Measurements from ENCODE around the gene GNPTG. TPM values are rescaled to one million over a fixed set of nuclear protein-coding genes. Genes with fewer than 3 reads are reported as not detected.

The GNPTG gene
- total RNA-seq, 1 experiment from 2014 or later: 20.9 TPM

DNA sequence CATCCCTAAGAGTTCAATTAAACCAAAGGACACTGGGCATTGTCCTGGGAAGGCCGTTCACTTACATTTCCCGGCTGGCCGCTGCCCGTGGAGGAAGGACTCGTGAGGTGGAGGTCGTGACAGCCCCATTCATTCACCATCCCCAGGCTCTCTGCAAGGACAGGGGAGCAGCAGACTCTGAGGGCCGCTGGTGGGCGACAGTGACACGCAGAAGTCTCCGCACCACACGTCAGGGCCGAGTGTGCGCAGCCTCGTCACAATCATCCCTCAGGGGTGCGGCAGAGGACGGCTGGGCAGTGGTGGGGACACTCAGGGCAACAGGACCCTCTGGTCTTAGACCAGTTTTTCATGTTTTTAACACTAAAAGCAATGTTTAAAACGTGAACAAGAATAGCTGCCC, 41.1 kb downstream of the GNPTG start:
- TF ChIP-seq EZH2 (IDR thresholded peaks at IDR 0.05; ENCODE audit: borderline replicate concordance, low read depth, low read length, poor library complexity, severe bottlenecking): no peak
- TF ChIP-seq, protein P1, sequence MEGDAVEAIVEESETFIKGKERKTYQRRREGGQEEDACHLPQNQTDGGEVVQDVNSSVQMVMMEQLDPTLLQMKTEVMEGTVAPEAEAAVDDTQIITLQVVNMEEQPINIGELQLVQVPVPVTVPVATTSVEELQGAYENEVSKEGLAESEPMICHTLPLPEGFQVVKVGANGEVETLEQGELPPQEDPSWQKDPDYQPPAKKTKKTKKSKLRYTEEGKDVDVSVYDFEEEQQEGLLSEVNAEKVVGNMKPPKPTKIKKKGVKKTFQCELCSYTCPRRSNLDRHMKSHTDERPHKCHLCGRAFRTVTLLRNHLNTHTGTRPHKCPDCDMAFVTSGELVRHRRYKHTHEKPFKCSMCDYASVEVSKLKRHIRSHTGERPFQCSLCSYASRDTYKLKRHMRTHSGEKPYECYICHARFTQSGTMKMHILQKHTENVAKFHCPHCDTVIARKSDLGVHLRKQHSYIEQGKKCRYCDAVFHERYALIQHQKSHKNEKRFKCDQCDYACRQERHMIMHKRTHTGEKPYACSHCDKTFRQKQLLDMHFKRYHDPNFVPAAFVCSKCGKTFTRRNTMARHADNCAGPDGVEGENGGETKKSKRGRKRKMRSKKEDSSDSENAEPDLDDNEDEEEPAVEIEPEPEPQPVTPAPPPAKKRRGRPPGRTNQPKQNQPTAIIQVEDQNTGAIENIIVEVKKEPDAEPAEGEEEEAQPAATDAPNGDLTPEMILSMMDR (conservative IDR thresholded peaks at IDR 0.05; ENCODE audit: low read depth, low read length): no peak
- Histone ChIP-seq H3K4me3 (ENCODE audit: low read depth, low read length, poor library complexity, severe bottlenecking) (no peak overlapping the region), H3K9me3 (ENCODE audit: low read depth, low read length, poor library complexity, severe bottlenecking) (no peaks in the 10 kb centered on the region), H3K36me3 (ENCODE audit: insufficient read depth, low read length, poor library complexity, severe bottlenecking) (no peaks in the 10 kb centered on the region), H3K4me1 (ENCODE audit: insufficient read depth, low read length, poor library complexity, severe bottlenecking) (no peaks in the 10 kb centered on the region), H3K27ac (ENCODE audit: low read depth, low read length, poor library complexity, severe bottlenecking) (no peak overlapping the region), H3K27me3 (replicated peaks; ENCODE audit: insufficient read depth, low read depth, low read length, poor library complexity) (no peaks in the 10 kb centered on the region)
- POLR2A ChIA-PET (ENCODE audit: low non-redundant PET): no interaction called here
- no peak for DNase-seq (ENCODE audit: low spot score)
- BruUV-seq (replicated peaks): no TSS peak
- intact Hi-C loops (cut with micrococcal nuclease; ENCODE audit: unreplicated experiment): no loop called here
- CTCF ChIA-PET: no interaction called here

- TF ChIP-seq, protein P1 (conservative IDR thresholded peaks at IDR 0.05; ENCODE audit: low read depth, low read length): no peak
- CTCF ChIA-PET: interaction anchor here (0.6 kb wide), 1 partner anchor 14 kb away, joined by 6 read pairs; no protein-coding TSS in a partner anchor
- H3K4me1 ChIP-seq (ENCODE audit: insufficient read depth, low read length, poor library complexity, severe bottlenecking): no peaks in the 10 kb centered on the region
Observed at GRCh38 chr16:1393613-1394176, 42.0 kb downstream of the GNPTG start.

DNA sequence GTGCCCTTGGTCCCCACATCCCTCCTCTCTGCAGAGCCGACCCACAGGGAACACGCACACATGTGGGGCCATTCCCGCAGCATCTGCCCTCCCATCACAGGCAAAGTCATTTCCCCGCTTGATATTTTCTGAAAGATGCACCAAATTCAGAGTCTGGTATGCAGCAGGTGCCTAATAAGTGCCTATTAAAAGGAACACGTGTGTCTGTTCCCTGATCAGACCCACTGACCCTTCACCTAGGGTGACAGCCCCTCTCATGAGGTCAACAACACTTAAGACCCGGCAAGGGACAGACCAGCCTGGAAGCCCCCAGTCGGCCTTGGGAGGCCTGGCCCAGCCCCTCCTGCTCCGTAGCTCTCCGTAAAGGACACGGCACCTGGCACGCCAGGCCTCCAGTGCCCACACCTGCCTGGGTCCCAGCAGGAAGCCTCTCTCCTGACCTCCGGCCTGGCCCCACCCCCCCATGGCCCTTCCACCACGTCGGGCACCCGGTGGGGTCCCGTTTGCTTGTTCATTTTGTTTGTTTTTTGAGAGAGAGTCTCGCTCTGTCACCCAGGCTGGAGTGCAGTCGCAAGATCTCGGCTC, 42.7 kb downstream of the GNPTG start:
- H3K4me3 ChIP-seq (ENCODE audit: low read depth, low read length, poor library complexity, severe bottlenecking): no peak overlapping the region
- no peak for DNase-seq (ENCODE audit: low spot score)
- CTCF ChIA-PET: interaction anchor here (0.6 kb wide), 1 partner anchor 15 kb away, joined by 6 read pairs; no protein-coding TSS in a partner anchor
- intact Hi-C loops (cut with micrococcal nuclease; ENCODE audit: unreplicated experiment): no loop called here
- no peaks in the 10 kb centered on the region for H3K4me1 ChIP-seq (ENCODE audit: insufficient read depth, low read length, poor library complexity, severe bottlenecking)
- H3K27ac ChIP-seq (ENCODE audit: low read depth, low read length, poor library complexity, severe bottlenecking): no peak overlapping the region
- H3K27me3 ChIP-seq (replicated peaks; ENCODE audit: insufficient read depth, low read depth, low read length, poor library complexity): no peaks in the 10 kb centered on the region
- no peaks in the 10 kb centered on the region for H3K36me3 ChIP-seq (ENCODE audit: insufficient read depth, low read length, poor library complexity, severe bottlenecking)
- POLR2A ChIA-PET (ENCODE audit: low non-redundant PET): no interaction called here
- no TSS peak for BruUV-seq (replicated peaks)
- no peak for TF ChIP-seq EZH2 (IDR thresholded peaks at IDR 0.05; ENCODE audit: borderline replicate concordance, low read depth, low read length, poor library complexity, severe bottlenecking)
- TF ChIP-seq, protein P1 (conservative IDR thresholded peaks at IDR 0.05; ENCODE audit: low read depth, low read length): no peak
- no peaks in the 10 kb centered on the region for H3K9me3 ChIP-seq (ENCODE audit: low read depth, low read length, poor library complexity, severe bottlenecking)

More at GRCh38 chr16:1393613-1394176, 42.0 kb downstream of the GNPTG start:
- H3K36me3 ChIP-seq (ENCODE audit: insufficient read depth, low read length, poor library complexity, severe bottlenecking): no peaks in the 10 kb centered on the region
- no peak overlapping the region for H3K4me3 ChIP-seq (ENCODE audit: low read depth, low read length, poor library complexity, severe bottlenecking)
- POLR2A ChIA-PET (ENCODE audit: low non-redundant PET): no interaction called here
- no TSS peak for BruUV-seq (replicated peaks)
- H3K9me3 ChIP-seq (ENCODE audit: low read depth, low read length, poor library complexity, severe bottlenecking): no peaks in the 10 kb centered on the region
- no peak overlapping the region for H3K27ac ChIP-seq (ENCODE audit: low read depth, low read length, poor library complexity, severe bottlenecking)
- no peak for DNase-seq (ENCODE audit: low spot score)
- intact Hi-C loops (cut with micrococcal nuclease; ENCODE audit: unreplicated experiment): no loop called here
- H3K27me3 ChIP-seq (replicated peaks; ENCODE audit: insufficient read depth, low read depth, low read length, poor library complexity): no peaks in the 10 kb centered on the region
